AG09309 (cell line): Measurements from ENCODE around the gene RASGRP1.

Experiments
- DNase-seq: peaks from one replicate; pipeline ENCODE4 v3.0.0-alpha.2; 2010; ENCODE audit warnings: low read depth
- H3K4me3 ChIP-seq: 2 replicates; pipeline ENCODE4 v1.5.1; 2011; ENCODE audit warnings: mild to moderate bottlenecking, low read depth, low read length, moderate library complexity; ENCODE audit not compliant: control insufficient read depth
- TF ChIP-seq, protein P1 (sequence below): IDR thresholded peaks from 2 replicates; pipeline ENCODE4 v1.5.1; 2011; ENCODE audit warnings: mild to moderate bottlenecking, low read depth, low read length, inconsistent platforms; ENCODE audit not compliant: insufficient read depth, control insufficient read depth; ENCODE audit errors: missing control alignments

The RASGRP1 gene

GRCh38 chr15:38524156-38524555, 40.5 kb downstream of the RASGRP1 start:
- TF ChIP-seq, protein P1, sequence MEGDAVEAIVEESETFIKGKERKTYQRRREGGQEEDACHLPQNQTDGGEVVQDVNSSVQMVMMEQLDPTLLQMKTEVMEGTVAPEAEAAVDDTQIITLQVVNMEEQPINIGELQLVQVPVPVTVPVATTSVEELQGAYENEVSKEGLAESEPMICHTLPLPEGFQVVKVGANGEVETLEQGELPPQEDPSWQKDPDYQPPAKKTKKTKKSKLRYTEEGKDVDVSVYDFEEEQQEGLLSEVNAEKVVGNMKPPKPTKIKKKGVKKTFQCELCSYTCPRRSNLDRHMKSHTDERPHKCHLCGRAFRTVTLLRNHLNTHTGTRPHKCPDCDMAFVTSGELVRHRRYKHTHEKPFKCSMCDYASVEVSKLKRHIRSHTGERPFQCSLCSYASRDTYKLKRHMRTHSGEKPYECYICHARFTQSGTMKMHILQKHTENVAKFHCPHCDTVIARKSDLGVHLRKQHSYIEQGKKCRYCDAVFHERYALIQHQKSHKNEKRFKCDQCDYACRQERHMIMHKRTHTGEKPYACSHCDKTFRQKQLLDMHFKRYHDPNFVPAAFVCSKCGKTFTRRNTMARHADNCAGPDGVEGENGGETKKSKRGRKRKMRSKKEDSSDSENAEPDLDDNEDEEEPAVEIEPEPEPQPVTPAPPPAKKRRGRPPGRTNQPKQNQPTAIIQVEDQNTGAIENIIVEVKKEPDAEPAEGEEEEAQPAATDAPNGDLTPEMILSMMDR: no peak
- no peak for DNase-seq
- no peak overlapping the region for H3K4me3 ChIP-seq

DNA sequence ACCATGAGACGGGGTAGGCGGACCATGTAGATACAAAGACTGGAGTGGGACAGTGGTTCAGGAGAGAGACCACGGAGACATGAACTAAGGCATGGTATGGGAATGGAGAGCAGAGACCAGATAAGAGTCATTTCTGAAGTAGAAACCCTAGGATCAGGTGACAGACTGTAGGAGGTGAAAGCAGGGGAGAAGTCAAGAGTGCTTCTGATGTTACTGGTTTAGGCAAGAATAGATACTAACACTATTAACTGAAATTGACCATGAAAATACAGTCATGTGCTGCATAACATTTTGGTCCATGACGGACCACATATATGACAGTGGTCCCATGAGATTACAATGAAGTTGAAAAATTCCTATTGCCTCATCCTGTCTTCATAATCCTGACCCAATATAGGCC, 41.7 kb downstream of the RASGRP1 start:
- TF ChIP-seq, protein P1: no peak
- no peak overlapping the region for H3K4me3 ChIP-seq
- no peak for DNase-seq

DNA sequence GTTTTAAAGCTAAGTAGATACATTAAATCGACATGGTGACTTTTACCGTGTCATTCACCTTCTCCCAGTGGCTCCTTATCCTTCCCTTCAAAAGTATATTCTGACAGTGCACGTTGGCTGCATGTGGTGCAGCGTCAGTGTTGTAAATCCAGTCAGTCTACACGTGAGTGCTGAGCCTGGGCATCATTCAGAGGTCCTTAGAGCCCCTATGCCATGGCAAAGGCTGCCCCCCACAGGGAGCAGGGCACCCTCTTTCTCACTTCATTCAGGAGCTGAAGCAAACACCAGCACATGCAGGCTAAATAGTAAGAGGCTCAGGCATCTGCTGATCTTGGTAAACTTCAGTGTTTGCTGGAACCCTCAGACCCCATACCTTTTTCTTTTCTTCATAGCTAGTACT, 43.3 kb downstream of the RASGRP1 start:
- no peak overlapping the region for H3K4me3 ChIP-seq
- TF ChIP-seq, protein P1: no peak
- no peak for DNase-seq

DNA sequence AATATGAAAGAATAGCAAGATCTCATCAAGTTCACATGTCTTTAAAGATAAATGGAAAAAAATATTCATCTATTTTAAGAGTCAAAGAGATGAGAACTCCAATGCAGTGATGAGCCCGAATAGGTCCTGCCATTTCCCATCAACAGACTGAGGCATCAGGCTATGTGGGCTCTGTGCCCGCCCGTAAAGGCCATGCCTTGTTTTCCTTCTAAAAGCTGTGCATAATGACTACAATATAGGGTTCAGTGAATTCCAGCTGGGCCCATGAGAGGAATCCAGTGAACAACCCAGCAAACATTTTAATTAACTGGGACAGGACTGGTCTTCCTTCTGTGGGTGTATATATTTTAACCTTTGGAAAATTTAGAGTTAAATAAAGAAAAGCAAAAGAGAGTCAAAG, 44.6 kb downstream of the RASGRP1 start:
- no peak overlapping the region for H3K4me3 ChIP-seq
- TF ChIP-seq, protein P1: no peak
- DNase-seq: no peak

DNA sequence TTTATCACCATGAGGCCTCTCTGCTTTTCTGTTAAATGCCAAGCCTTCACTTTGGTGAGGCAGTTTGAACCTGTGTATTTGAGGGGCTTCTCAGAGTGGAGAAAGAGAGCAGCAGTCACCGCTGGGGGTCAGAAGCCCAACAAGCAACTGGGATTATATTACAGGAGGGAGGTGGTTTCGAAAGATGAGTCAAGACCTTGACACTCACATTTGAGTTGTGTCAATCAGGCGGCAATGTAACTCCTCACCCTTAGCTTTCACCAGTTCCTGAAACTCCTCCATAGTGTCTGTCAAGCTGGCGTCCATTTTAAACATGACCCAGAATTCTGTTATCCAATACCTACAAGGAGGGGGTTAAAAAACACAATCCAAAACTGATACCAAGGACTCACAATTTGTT, 46.5 kb downstream of the RASGRP1 start:
- no peak for DNase-seq
- no peak overlapping the region for H3K4me3 ChIP-seq
- TF ChIP-seq, protein P1: no peak

DNA sequence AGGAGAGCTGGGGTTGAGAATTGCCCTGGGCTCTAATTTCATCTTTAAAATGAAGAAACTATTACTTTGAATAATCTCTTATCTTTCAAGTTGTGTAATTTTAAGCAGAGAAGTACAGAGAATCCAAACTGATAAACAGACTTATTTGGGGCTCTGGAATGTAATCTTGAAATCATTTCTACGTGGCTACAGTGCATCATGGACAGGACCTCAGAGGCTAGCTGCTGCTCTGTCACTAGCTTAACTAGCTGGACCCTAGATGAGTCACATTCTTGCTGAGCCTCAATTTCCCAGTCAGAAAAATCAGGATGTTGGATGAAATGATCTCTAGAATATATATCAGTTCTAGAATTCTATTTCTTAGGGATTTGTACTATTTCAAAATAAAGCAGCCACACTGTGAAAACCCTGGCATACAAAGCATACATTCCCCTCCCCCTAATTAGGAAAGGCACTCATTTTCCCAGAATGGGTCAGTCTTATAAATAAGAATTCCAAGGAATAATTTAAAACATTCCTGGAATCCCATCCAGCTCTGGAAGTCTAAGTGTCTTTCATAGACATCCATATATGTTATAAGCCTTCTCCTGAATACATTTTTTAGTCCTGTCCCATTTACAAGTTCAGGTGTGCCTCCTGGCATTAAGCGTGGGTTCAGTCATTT, 47.2 kb downstream of the RASGRP1 start:
- TF ChIP-seq, protein P1: no peak
- peak; percentile 10 for DNase-seq
- H3K4me3 ChIP-seq: no peak overlapping the region
